Hepatocyte (in vitro differentiated cells): ENCODE data around the gene CCSER2. TPM values are rescaled to one million over a fixed set of nuclear protein-coding genes. Genes with fewer than 3 reads are reported as not detected.

Experiments
- DNase-seq: peaks from one replicate; pipeline ENCODE4 v3.0.0-alpha.2; 2016; ENCODE audit warnings: low spot score
- H2AFZ ChIP-seq: fragments of 200-600 bp; sonication (generic); 2 replicates; pipeline ENCODE4 v1.6.0; 2016; ENCODE audit warnings: antibody characterized with exemption, mild to moderate bottlenecking
- H3K27ac ChIP-seq: fragments of 200-600 bp; sonication (generic); 2 replicates; pipeline ENCODE4 v1.5.1; 2016; ENCODE audit warnings: mild to moderate bottlenecking
- H3K27me3 ChIP-seq: fragments of 200-600 bp; sonication (generic); 2 replicates; pipeline ENCODE4 v1.6.1; 2016
- H3K36me3 ChIP-seq: fragments of 200-600 bp; sonication (generic); replicated peaks from 2 replicates; pipeline ENCODE4 v1.5.1; 2016; ENCODE audit warnings: low read depth; ENCODE audit not compliant: insufficient read depth
- H3K4me1 ChIP-seq: fragments of 200-600 bp; sonication (generic); 2 replicates; pipeline ENCODE4 v1.5.1; 2016; ENCODE audit warnings: mild to moderate bottlenecking, moderate library complexity; ENCODE audit not compliant: insufficient read depth
- H3K4me2 ChIP-seq: fragments of 200-600 bp; sonication (generic); 2 replicates; pipeline ENCODE4 v1.6.0; 2016
- H3K4me3 ChIP-seq: fragments of 200-600 bp; sonication (generic); 2 replicates; pipeline ENCODE4 v1.5.1; 2016; ENCODE audit warnings: mild to moderate bottlenecking
- H3K79me2 ChIP-seq: fragments of 200-600 bp; sonication (generic); 2 replicates; pipeline ENCODE4 v1.6.0; 2017; ENCODE audit warnings: mild to moderate bottlenecking
- H3K9me2 ChIP-seq: fragments of 200-600 bp; sonication (generic); replicated peaks from 2 replicates; pipeline ENCODE4 v1.6.0; 2017; ENCODE audit warnings: mild to moderate bottlenecking; ENCODE audit not compliant: insufficient read depth
- H3K9me3 ChIP-seq: fragments of 200-600 bp; sonication (generic); 2 replicates; pipeline ENCODE4 v1.5.1; 2016; ENCODE audit warnings: low read depth, mild to moderate bottlenecking
- H4K20me1 ChIP-seq: fragments of 200-600 bp; sonication (generic); 2 replicates; pipeline ENCODE4 v1.6.0; 2016; ENCODE audit warnings: mild to moderate bottlenecking; ENCODE audit not compliant: insufficient read depth, poor library complexity, severe bottlenecking
- CTCF ChIP-seq: fragments of 200-600 bp; sonication (generic); IDR thresholded peaks from 2 replicates; pipeline ENCODE4 v1.5.1; 2016; ENCODE audit warnings: antibody characterized with exemption, mild to moderate bottlenecking; ENCODE audit not compliant: poor library complexity
- EZH2 ChIP-seq: fragments of 200-600 bp; sonication (generic); IDR thresholded peaks from 2 replicates; pipeline ENCODE4 v1.6.1; 2016; ENCODE audit warnings: antibody characterized with exemption, mild to moderate bottlenecking, borderline replicate concordance
- EZH2phosphoT487 ChIP-seq: fragments of 200-600 bp; sonication (generic); IDR thresholded peaks from one replicate; pipeline ENCODE4 v1.6.1; 2018; ENCODE audit warnings: antibody characterized with exemption, mild to moderate bottlenecking, low read depth, moderate library complexity; ENCODE audit not compliant: unreplicated experiment, severe bottlenecking
- WGBS: methylation state at CpG from one replicate; pipeline ENCODE4 v1.1.6; 2016; ENCODE audit warnings: low lambda C conversion rate; ENCODE audit errors: missing lambda C conversion rate; 5-methylcytosine and 5-hydroxymethylcytosine counted together
- polyA plus RNA-seq: library from polyadenylated mRNA; unstranded; fragments of >200 nt; fragmentation: Nextera tagmentation; extraction: Ambion mirVana; gene quantifications from 2 replicates; pipeline ENCODE4 v1.2.1, GENCODE V29; 2016
- total RNA-seq: library from RNA; depleted of rRNA; stranded (reverse); fragments of >200 nt; gene quantifications from 2 replicates; pipeline ENCODE4 v1.2.3, GENCODE V29; 2014

CCSER2 gene
- total and polyA plus RNA-seq, 2 experiments from 2014 or later, result 36.5 to 39.7 TPM

DNA sequence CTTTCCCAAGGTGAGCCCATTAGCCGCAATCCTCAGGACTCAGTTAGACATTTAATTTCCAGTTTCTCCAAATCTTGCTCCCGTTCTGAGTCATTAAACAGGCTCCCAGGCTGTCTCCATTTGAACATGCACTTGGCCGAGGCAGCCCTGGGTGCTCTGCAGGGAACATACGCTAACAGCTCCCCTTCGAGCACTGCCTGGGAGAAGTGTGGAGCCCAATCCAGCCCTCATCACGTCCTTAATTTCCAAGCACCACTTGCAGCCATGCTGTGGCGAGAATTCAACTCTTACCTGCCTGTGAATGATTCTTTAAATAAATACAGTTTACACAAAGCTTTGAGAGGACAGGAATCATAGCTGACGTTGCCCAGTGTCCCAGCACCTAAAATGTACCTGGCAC lies 218.2 kb downstream of the CCSER2 start:
- no peak overlapping the region for H3K4me3 ChIP-seq
- H3K9me2 ChIP-seq, result no peaks in the 10 kb centered on the region
- H2AFZ ChIP-seq, result no peak overlapping the region
- no peaks in the 10 kb centered on the region for H3K79me2 ChIP-seq
- no peaks in the 10 kb centered on the region for H4K20me1 ChIP-seq
- H3K27me3 ChIP-seq, result peaks cover 36% of the 10 kb centered on the region
- no peak for TF ChIP-seq CTCF
- no peak for TF ChIP-seq EZH2phosphoT487
- TF ChIP-seq EZH2, result no peak
- no peaks in the 10 kb centered on the region for H3K9me3 ChIP-seq
- H3K27ac ChIP-seq, result no peak overlapping the region
- no peak overlapping the region for H3K4me2 ChIP-seq
- no peaks in the 10 kb centered on the region for H3K36me3 ChIP-seq
- no peak for DNase-seq
- 87% methylated on average over 8 of the region's 8 CpGs for WGBS
- no peaks in the 10 kb centered on the region for H3K4me1 ChIP-seq

GRCh38 chr10:84547616-84548015 lies 219.2 kb downstream of the CCSER2 start:
- H3K4me3 ChIP-seq, result no peak overlapping the region
- TF ChIP-seq EZH2 (no peak), EZH2phosphoT487 (no peak), CTCF (no peak)
- no peak for DNase-seq
- no peaks in the 10 kb centered on the region for H3K9me3 ChIP-seq
- H3K4me1 ChIP-seq, result no peaks in the 10 kb centered on the region
- no peaks in the 10 kb centered on the region for H4K20me1 ChIP-seq
- WGBS, result 73% methylated on average over 3 of the region's 3 CpGs
- H2AFZ ChIP-seq, result no peak overlapping the region
- no peak overlapping the region for H3K4me2 ChIP-seq
- no peak overlapping the region for H3K27ac ChIP-seq
- H3K27me3 ChIP-seq, result peaks cover 36% of the 10 kb centered on the region
- no peaks in the 10 kb centered on the region for H3K9me2 ChIP-seq
- no peaks in the 10 kb centered on the region for H3K36me3 ChIP-seq
- H3K79me2 ChIP-seq, result no peaks in the 10 kb centered on the region

DNA sequence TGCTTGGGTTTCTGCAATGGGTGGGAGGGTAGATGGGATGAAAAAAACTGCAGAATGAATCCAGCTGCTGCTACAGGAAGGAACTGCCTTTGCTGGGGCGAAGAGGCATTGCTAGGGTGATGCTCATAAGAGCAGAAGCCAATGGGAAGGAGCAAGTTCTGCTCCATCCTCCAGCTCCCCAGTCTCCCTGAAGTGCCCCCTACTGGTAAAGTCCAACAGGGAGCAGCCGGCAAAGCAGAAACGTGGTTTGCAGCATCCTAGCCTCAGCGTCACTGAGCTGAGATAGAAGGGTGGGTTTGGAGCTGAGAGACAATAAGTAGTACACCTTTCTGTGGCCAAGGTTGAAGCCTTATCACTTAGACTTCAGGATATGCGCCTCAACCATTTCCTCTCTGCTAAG lies 220.5 kb downstream of the CCSER2 start:
- Histone ChIP-seq H3K36me3 (no peaks in the 10 kb centered on the region), H3K27ac (no peak overlapping the region), H3K27me3 (peaks cover 36% of the 10 kb centered on the region), H3K4me1 (no peaks in the 10 kb centered on the region), H2AFZ (no peak overlapping the region), H3K4me2 (no peak overlapping the region), H3K79me2 (no peaks in the 10 kb centered on the region), H3K9me2 (no peaks in the 10 kb centered on the region), H3K4me3 (no peak overlapping the region), H4K20me1 (no peaks in the 10 kb centered on the region), H3K9me3 (no peaks in the 10 kb centered on the region)
- TF ChIP-seq EZH2 (no peak), EZH2phosphoT487 (no peak), CTCF (peak; percentile 3)
- 47% methylated on average over 5 of the region's 5 CpGs for WGBS
- no peak for DNase-seq
